Esophagus squamous epithelium (tissue), 4 donors: ENCODE measurements around the gene TCF4.

Experiments used
- POLR2A ChIP-seq, 4 donors: fragments of 450-650 bp; IDR thresholded peaks; one replicate each; pipeline ENCODE4 v1.6.1; 2017; ENCODE audit warnings: antibody characterized with exemption in 4 of 4, mild to moderate bottlenecking in 4 of 4, moderate library complexity in 3 of 4
- TF ChIP-seq, protein P1 (sequence below), 6 experiments: fragments of 450-650 bp in 4 of 6; fragments of 200-600 bp in 2 of 6; sonication (generic) in 2 of 6; IDR thresholded peaks; one replicate each; pipeline ENCODE4 v1.5.1; 2016 to 2019; ENCODE audit warnings: antibody characterized with exemption in 6 of 6, mild to moderate bottlenecking in 4 of 6, moderate library complexity in 4 of 6

- TF ChIP-seq, protein P1, sequence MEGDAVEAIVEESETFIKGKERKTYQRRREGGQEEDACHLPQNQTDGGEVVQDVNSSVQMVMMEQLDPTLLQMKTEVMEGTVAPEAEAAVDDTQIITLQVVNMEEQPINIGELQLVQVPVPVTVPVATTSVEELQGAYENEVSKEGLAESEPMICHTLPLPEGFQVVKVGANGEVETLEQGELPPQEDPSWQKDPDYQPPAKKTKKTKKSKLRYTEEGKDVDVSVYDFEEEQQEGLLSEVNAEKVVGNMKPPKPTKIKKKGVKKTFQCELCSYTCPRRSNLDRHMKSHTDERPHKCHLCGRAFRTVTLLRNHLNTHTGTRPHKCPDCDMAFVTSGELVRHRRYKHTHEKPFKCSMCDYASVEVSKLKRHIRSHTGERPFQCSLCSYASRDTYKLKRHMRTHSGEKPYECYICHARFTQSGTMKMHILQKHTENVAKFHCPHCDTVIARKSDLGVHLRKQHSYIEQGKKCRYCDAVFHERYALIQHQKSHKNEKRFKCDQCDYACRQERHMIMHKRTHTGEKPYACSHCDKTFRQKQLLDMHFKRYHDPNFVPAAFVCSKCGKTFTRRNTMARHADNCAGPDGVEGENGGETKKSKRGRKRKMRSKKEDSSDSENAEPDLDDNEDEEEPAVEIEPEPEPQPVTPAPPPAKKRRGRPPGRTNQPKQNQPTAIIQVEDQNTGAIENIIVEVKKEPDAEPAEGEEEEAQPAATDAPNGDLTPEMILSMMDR (IDR thresholded peaks at IDR 0.05): no peak
- TF ChIP-seq POLR2A (IDR thresholded peaks at IDR 0.05): no peak
Observed at GRCh38 chr18:55458456-55459203, 129.4 kb downstream of the TCF4 start.
